HL-60 (cell line): ENCODE results near the gene DNM3.

ENCODE experiments used
- DNase-seq, 2 experiments: peaks; one replicate each; pipeline ENCODE4 v3.0.0-alpha.2; 2010 to 2020; ENCODE audit warnings: low read depth in 1 of 2, low spot score in 1 of 2
- H3K27ac ChIP-seq: fragments of 250-450 bp; sonication (Bioruptor Pico); replicated peaks from 2 replicates; pipeline ENCODE4 v1.5.1; 2020; ENCODE audit warnings: mild to moderate bottlenecking, moderate library complexity
- H3K27me3 ChIP-seq: fragments of 250-450 bp; sonication (Bioruptor Pico); 2 replicates; pipeline ENCODE4 v1.5.1; 2021; ENCODE audit warnings: mild to moderate bottlenecking, moderate library complexity; ENCODE audit not compliant: insufficient read depth, poor library complexity, severe bottlenecking
- H3K4me3 ChIP-seq: replicated peaks from 2 replicates; pipeline ENCODE4 v1.5.1; 2011; ENCODE audit warnings: mild to moderate bottlenecking, control low read depth, low read length; ENCODE audit not compliant: insufficient read depth
- GABPA ChIP-seq: IDR thresholded peaks from 2 replicates; pipeline ENCODE4 v1.6.1; 2012; ENCODE audit warnings: low read depth
- POLR2AphosphoS5 ChIP-seq: IDR thresholded peaks from 2 replicates; pipeline ENCODE4 v1.6.1; 2012; ENCODE audit warnings: low read depth
- SPI1 ChIP-seq: IDR thresholded peaks from 2 replicates; pipeline ENCODE4 v1.6.1; 2012; ENCODE audit warnings: low read depth, mild to moderate bottlenecking, borderline replicate concordance
- TF ChIP-seq, protein P1 (sequence below): IDR thresholded peaks from 2 replicates; pipeline ENCODE4 v1.6.1; 2012; ENCODE audit warnings: low read depth; ENCODE audit not compliant: insufficient replicate concordance
- TF ChIP-seq, protein P2 (sequence below): IDR thresholded peaks from one replicate; pipeline ENCODE4 v1.5.1; 2011; ENCODE audit warnings: low read length, control low read depth, inconsistent platforms; ENCODE audit not compliant: insufficient read depth

Gene DNM3

DNA sequence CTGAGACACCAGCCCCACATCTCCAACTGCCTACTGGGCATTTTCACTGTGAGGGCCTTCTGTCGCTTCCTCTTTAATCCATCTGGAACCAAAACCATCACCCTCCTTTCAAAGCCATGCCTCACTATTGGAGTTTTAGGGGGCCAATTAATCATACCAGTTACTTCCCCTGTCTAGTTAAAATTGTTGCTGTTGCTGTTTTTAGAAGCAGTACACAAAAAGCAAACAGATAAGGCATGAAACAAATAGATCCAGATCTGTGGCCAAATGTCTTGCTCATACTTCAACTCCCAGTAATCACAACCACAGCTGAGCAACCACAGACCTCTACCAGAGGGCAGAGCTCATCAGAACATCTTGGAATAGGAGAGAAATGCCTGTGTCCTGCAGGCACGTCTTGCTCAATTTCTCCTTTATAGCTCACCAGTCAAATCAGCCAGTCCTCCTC lies 445.4 kb downstream of the DNM3 start:
- no peak overlapping the region for H3K4me3 ChIP-seq
- no peak overlapping the region for H3K27ac ChIP-seq
- no peaks in the 10 kb centered on the region for H3K27me3 ChIP-seq
- DNase-seq: no peak
- TF ChIP-seq, protein P1, sequence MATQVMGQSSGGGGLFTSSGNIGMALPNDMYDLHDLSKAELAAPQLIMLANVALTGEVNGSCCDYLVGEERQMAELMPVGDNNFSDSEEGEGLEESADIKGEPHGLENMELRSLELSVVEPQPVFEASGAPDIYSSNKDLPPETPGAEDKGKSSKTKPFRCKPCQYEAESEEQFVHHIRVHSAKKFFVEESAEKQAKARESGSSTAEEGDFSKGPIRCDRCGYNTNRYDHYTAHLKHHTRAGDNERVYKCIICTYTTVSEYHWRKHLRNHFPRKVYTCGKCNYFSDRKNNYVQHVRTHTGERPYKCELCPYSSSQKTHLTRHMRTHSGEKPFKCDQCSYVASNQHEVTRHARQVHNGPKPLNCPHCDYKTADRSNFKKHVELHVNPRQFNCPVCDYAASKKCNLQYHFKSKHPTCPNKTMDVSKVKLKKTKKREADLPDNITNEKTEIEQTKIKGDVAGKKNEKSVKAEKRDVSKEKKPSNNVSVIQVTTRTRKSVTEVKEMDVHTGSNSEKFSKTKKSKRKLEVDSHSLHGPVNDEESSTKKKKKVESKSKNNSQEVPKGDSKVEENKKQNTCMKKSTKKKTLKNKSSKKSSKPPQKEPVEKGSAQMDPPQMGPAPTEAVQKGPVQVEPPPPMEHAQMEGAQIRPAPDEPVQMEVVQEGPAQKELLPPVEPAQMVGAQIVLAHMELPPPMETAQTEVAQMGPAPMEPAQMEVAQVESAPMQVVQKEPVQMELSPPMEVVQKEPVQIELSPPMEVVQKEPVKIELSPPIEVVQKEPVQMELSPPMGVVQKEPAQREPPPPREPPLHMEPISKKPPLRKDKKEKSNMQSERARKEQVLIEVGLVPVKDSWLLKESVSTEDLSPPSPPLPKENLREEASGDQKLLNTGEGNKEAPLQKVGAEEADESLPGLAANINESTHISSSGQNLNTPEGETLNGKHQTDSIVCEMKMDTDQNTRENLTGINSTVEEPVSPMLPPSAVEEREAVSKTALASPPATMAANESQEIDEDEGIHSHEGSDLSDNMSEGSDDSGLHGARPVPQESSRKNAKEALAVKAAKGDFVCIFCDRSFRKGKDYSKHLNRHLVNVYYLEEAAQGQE: no peak
- TF ChIP-seq GABPA: no peak
- TF ChIP-seq POLR2AphosphoS5: no peak
- TF ChIP-seq, protein P2, sequence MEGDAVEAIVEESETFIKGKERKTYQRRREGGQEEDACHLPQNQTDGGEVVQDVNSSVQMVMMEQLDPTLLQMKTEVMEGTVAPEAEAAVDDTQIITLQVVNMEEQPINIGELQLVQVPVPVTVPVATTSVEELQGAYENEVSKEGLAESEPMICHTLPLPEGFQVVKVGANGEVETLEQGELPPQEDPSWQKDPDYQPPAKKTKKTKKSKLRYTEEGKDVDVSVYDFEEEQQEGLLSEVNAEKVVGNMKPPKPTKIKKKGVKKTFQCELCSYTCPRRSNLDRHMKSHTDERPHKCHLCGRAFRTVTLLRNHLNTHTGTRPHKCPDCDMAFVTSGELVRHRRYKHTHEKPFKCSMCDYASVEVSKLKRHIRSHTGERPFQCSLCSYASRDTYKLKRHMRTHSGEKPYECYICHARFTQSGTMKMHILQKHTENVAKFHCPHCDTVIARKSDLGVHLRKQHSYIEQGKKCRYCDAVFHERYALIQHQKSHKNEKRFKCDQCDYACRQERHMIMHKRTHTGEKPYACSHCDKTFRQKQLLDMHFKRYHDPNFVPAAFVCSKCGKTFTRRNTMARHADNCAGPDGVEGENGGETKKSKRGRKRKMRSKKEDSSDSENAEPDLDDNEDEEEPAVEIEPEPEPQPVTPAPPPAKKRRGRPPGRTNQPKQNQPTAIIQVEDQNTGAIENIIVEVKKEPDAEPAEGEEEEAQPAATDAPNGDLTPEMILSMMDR: no peak
- TF ChIP-seq SPI1: no peak

DNA sequence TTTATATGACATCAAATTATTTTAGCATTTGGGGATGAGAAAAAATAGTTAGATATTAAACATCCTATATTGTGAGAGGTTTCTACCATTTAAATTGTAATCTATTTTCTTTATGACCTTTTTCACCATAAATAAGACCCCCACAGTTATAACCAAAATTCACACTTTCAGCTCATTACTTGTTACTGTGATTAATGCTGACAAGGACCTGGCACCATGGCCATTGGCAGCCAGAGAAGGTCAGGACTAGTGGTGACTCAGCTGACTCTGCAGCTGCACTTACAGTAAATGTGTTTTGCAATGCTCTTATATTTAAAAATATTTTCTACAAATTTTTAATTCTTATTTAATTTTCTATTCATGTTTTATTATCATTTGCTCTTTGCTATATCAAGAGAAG lies 445.9 kb downstream of the DNM3 start:
- Histone ChIP-seq H3K27ac (no peak overlapping the region), H3K4me3 (no peak overlapping the region), H3K27me3 (no peaks in the 10 kb centered on the region)
- TF ChIP-seq, protein P1: no peak
- TF ChIP-seq POLR2AphosphoS5 (no peak), GABPA (no peak), SPI1 (no peak)
- TF ChIP-seq, protein P2: no peak
- no peak for DNase-seq

DNA sequence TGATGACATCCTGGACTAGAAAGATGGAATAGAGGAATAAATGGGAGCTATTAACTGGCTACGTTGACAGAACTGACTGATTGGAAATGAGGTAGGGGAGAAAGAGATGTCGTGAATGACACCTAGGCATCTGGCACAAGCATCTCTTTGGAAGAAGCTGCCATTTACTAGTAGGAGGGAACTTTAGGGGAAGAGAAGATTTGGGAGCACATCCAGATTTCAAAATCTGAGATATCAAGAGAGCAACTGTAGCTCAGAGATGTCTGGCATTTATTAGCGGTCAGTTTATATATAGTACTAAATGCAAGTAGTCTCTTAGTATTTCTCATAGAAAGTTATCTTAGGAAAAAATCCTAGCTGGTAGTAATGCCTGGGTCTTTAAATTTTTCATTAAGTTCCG lies 447.3 kb downstream of the DNM3 start:
- Histone ChIP-seq H3K27me3 (no peaks in the 10 kb centered on the region), H3K4me3 (no peak overlapping the region), H3K27ac (no peak overlapping the region)
- no peak for DNase-seq
- TF ChIP-seq POLR2AphosphoS5 (no peak), GABPA (no peak), SPI1 (no peak)
- TF ChIP-seq, protein P1: no peak
- TF ChIP-seq, protein P2: no peak
